Measurements from ENCODE around the gene BUB3.

Gene BUB3

GRCh38 chr10:123141791-123142700, 12.2 kb upstream of the BUB3 start:
- no peak for DNase-seq

GRCh38 chr10:123142701-123143161, 11.5 kb upstream of the BUB3 start:
- DNase-seq = no peak

- no peak for DNase-seq
Observed at GRCh38 chr10:123143162-123143824, 10.9 kb upstream of the BUB3 start.

- no peak for DNase-seq
Observed at GRCh38 chr10:123143825-123144168, 10.4 kb upstream of the BUB3 start.

GRCh38 chr10:123144697-123145541, 9.3 kb upstream of the BUB3 start:
- no peak for DNase-seq

GRCh38 chr10:123145542-123146012, 8.6 kb upstream of the BUB3 start:
- DNase-seq = no peak

GRCh38 chr10:123146013-123146893, 7.9 kb upstream of the BUB3 start:
- no peak for DNase-seq

GRCh38 chr10:123146894-123147634, 7.1 kb upstream of the BUB3 start:
- DNase-seq = no peak

- DNase-seq = no peak
Observed at GRCh38 chr10:123147635-123148413, 6.4 kb upstream of the BUB3 start, which contains the start of gene HMX2. Gene HMX2 (plus strand): TSS chr10:123148136. CDS start chr10:123148379, 243 bp downstream.

- no peak for DNase-seq
Observed at GRCh38 chr10:123148414-123149161, 5.6 kb upstream of the BUB3 start.

- no peak for DNase-seq
Observed at GRCh38 chr10:123149162-123149567, 5.0 kb upstream of the BUB3 start.

- DNase-seq = no peak
Observed at GRCh38 chr10:123149568-123150270, 4.5 kb upstream of the BUB3 start.

GRCh38 chr10:123150271-123150985, 3.8 kb upstream of the BUB3 start:
- no peak for DNase-seq

- DNase-seq = no peak
Observed at GRCh38 chr10:123150986-123151736, 3.0 kb upstream of the BUB3 start.

GRCh38 chr10:123151737-123152135, 2.5 kb upstream of the BUB3 start:
- no peak for DNase-seq

- DNase-seq = no peak
Observed at GRCh38 chr10:123153486-123154091, 613 bp upstream of the BUB3 start.
